ENCODE data around the gene CACNA1G. TPM values are rescaled to one million over a fixed set of nuclear protein-coding genes. Genes with fewer than 3 reads are reported as not detected.

The CACNA1G gene
- total RNA-seq, 2 experiments from 2014 or later = not detected

DNA sequence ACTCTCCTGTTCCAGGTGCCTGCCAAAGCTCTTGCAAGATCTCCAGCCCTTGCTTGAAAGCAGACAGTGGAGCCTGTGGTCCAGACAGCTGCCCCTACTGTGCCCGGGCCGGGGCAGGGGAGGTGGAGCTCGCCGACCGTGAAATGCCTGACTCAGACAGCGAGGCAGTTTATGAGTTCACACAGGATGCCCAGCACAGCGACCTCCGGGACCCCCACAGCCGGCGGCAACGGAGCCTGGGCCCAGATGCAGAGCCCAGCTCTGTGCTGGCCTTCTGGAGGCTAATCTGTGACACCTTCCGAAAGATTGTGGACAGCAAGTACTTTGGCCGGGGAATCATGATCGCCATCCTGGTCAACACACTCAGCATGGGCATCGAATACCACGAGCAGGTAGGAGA lies 17.7 kb downstream of the CACNA1G start:
- Histone ChIP-seq H3K79me2 (ENCODE audit: insufficient read depth, low read depth, low read length) (no peaks in the 10 kb centered on the region), H4K20me1 (ENCODE audit: insufficient read depth, low read length) (no peaks in the 10 kb centered on the region), H3K9me2 (ENCODE audit: insufficient read depth, low read length) (no peaks in the 10 kb centered on the region), H2AFZ (ENCODE audit: low read length) (no peak overlapping the region), H3K4me1 (ENCODE audit: insufficient read depth, low read length, poor library complexity, severe bottlenecking) (no peaks in the 10 kb centered on the region), H3K4me3 (ENCODE audit: low read depth, low read length, poor library complexity, severe bottlenecking) (no peak overlapping the region), H3K36me3 (ENCODE audit: insufficient read depth, low read length) (no peaks in the 10 kb centered on the region), H3K27ac (ENCODE audit: low read depth, low read length, poor library complexity, severe bottlenecking) (no peak overlapping the region), H3K9me3 (ENCODE audit: low read length) (no peaks in the 10 kb centered on the region), H3K4me2 (ENCODE audit: low read length) (no peak overlapping the region)
- no TSS peak for BruUV-seq (replicated peaks)
- intact Hi-C loops (cut with micrococcal nuclease; ENCODE audit: unreplicated experiment) = no loop called here
- no peak for DNase-seq (ENCODE audit: low spot score)
- POLR2A ChIA-PET = no interaction called here
- CTCF ChIA-PET (ENCODE audit: unreplicated experiment) = interaction anchor here (0.5 kb wide), 1 partner anchor 12 kb away, joined by 6 read pairs; no protein-coding TSS in a partner anchor
- TF ChIP-seq EZH2phosphoT487 (IDR thresholded peaks at IDR 0.05; ENCODE audit: borderline replicate concordance, low read depth, low read length) = no peak
- TF ChIP-seq, protein P1, sequence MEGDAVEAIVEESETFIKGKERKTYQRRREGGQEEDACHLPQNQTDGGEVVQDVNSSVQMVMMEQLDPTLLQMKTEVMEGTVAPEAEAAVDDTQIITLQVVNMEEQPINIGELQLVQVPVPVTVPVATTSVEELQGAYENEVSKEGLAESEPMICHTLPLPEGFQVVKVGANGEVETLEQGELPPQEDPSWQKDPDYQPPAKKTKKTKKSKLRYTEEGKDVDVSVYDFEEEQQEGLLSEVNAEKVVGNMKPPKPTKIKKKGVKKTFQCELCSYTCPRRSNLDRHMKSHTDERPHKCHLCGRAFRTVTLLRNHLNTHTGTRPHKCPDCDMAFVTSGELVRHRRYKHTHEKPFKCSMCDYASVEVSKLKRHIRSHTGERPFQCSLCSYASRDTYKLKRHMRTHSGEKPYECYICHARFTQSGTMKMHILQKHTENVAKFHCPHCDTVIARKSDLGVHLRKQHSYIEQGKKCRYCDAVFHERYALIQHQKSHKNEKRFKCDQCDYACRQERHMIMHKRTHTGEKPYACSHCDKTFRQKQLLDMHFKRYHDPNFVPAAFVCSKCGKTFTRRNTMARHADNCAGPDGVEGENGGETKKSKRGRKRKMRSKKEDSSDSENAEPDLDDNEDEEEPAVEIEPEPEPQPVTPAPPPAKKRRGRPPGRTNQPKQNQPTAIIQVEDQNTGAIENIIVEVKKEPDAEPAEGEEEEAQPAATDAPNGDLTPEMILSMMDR (conservative IDR thresholded peaks at IDR 0.05; ENCODE audit: low read length) = no peak

DNA sequence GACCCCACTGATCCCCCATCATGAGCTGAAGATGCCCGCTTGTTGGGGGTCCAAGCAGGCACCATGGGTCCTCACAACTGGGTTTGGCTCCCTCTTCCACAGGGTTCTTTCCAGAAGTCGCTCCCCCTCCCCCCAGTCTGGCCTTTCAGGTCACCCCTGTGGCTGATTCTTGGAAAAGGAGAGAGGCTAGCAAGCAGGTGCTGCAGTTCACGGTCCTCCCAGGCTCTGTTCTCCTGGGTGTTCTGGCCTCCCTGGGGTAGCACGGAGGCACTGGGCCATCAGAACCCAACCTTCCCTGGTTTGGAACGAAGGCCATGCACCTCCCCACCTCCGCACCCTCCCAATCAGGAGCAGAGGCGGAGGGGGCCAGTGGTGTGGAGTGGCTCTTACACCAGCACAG lies 18.9 kb downstream of the CACNA1G start:
- H3K36me3 ChIP-seq (ENCODE audit: insufficient read depth, low read length) = no peaks in the 10 kb centered on the region
- no peaks in the 10 kb centered on the region for H3K9me2 ChIP-seq (ENCODE audit: insufficient read depth, low read length)
- H3K27ac ChIP-seq (ENCODE audit: low read depth, low read length, poor library complexity, severe bottlenecking) = no peak overlapping the region
- no peaks in the 10 kb centered on the region for H4K20me1 ChIP-seq (ENCODE audit: insufficient read depth, low read length)
- no peak overlapping the region for H3K4me2 ChIP-seq (ENCODE audit: low read length)
- ChIA-PET CTCF (ENCODE audit: unreplicated experiment) (no interaction called here), POLR2A (no interaction called here)
- no peak overlapping the region for H2AFZ ChIP-seq (ENCODE audit: low read length)
- no peak overlapping the region for H3K4me3 ChIP-seq (ENCODE audit: low read depth, low read length, poor library complexity, severe bottlenecking)
- DNase-seq (ENCODE audit: low spot score) = no peak
- intact Hi-C loops (cut with micrococcal nuclease; ENCODE audit: unreplicated experiment) = no loop called here
- no peaks in the 10 kb centered on the region for H3K9me3 ChIP-seq (ENCODE audit: low read length)
- no peak for TF ChIP-seq EZH2phosphoT487 (IDR thresholded peaks at IDR 0.05; ENCODE audit: borderline replicate concordance, low read depth, low read length)
- TF ChIP-seq, protein P1 (conservative IDR thresholded peaks at IDR 0.05; ENCODE audit: low read length) = no peak
- no peaks in the 10 kb centered on the region for H3K79me2 ChIP-seq (ENCODE audit: insufficient read depth, low read depth, low read length)
- BruUV-seq (replicated peaks) = no TSS peak
- H3K4me1 ChIP-seq (ENCODE audit: insufficient read depth, low read length, poor library complexity, severe bottlenecking) = no peaks in the 10 kb centered on the region

DNA sequence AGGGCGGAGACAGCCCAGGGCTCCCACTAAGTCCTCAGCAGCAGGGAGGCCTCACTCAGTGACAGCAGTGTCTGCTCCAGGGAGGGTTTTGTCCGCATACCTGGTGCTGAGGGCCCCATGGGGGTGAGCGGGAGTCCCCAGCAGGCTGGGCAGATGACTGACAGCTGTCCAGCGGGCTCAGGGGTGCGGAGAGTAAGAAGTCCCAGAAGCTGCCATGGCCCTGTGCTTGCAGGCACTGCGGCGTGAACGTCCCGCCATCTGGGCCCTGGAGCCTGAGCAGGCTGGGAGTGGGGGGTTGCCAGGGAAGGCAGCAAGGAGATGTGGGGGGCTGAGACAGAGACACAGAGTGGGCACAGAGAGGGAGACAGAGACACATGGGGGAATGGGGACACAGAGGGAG lies 20.1 kb downstream of the CACNA1G start:
- H3K4me2 ChIP-seq (ENCODE audit: low read length) = no peak overlapping the region
- H3K27ac ChIP-seq (ENCODE audit: low read depth, low read length, poor library complexity, severe bottlenecking) = no peak overlapping the region
- H3K36me3 ChIP-seq (ENCODE audit: insufficient read depth, low read length) = no peaks in the 10 kb centered on the region
- no peaks in the 10 kb centered on the region for H3K9me2 ChIP-seq (ENCODE audit: insufficient read depth, low read length)
- no peaks in the 10 kb centered on the region for H3K4me1 ChIP-seq (ENCODE audit: insufficient read depth, low read length, poor library complexity, severe bottlenecking)
- H4K20me1 ChIP-seq (ENCODE audit: insufficient read depth, low read length) = no peaks in the 10 kb centered on the region
- no peaks in the 10 kb centered on the region for H3K79me2 ChIP-seq (ENCODE audit: insufficient read depth, low read depth, low read length)
- intact Hi-C loops (cut with micrococcal nuclease; ENCODE audit: unreplicated experiment) = no loop called here
- no peak for TF ChIP-seq EZH2phosphoT487 (IDR thresholded peaks at IDR 0.05; ENCODE audit: borderline replicate concordance, low read depth, low read length)
- TF ChIP-seq, protein P1 (conservative IDR thresholded peaks at IDR 0.05; ENCODE audit: low read length) = no peak
- DNase-seq (ENCODE audit: low spot score) = no peak
- no TSS peak for BruUV-seq (replicated peaks)
- H2AFZ ChIP-seq (ENCODE audit: low read length) = no peak overlapping the region
- ChIA-PET CTCF (ENCODE audit: unreplicated experiment) (no interaction called here), POLR2A (no interaction called here)
- no peak overlapping the region for H3K4me3 ChIP-seq (ENCODE audit: low read depth, low read length, poor library complexity, severe bottlenecking)
- H3K9me3 ChIP-seq (ENCODE audit: low read length) = no peaks in the 10 kb centered on the region
